GM12892 (cell line): ENCODE data around the gene ATG10.
"Not testable (repeated sequence)": the region's sequence is repeated elsewhere in the genome, so short reads cannot be mapped to it uniquely, and the experiment has no call there.

Source experiments
- POLR2A ChIP-seq: IDR thresholded peaks from 2 replicates; pipeline ENCODE4 v1.6.1; 2011; ENCODE audit warnings: low read depth, low read length, control low read depth
- POLR2AphosphoS5 ChIP-seq: IDR thresholded peaks from 2 replicates; pipeline ENCODE4 v1.6.1; 2011; ENCODE audit warnings: low read depth, low read length, control low read depth

DNA sequence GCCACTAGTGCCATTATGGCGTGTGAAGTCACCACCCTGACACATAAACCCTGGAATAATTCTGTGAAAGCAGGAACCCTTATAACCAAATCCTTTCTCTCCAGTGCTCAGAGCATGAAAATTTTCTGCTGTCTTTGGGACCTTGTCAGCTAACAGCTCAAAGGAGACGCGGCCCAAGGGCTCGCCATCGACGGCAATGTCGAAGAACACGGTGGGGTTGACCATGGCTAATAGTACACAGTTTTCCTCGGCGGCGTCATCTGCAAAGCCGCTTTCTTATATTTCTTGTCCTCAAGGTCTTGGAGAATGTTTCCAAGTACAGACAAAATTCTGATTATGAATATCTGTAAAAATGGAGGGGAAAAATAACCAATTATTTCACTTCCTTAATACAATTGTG lies 38.0 kb downstream of the ATG10 start:
- TF ChIP-seq POLR2AphosphoS5, POLR2A: not testable (repeated sequence)
